Stimulated activated CD4-positive, alpha-beta T cell treated with anti-CD3 and anti-CD28 coated beads, TNF-alpha, amount 100 ng/mL, for 48 hours (primary cell): ENCODE measurements around the gene BCOR.

Experiments used
- DNase-seq, 3 donors: peaks; one replicate each; pipeline ENCODE4 v3.0.0-alpha.2; 2020; ENCODE audit warnings: low read depth in 3 of 3

The BCOR gene

GRCh38 chrX:40084471-40085101 is 13.2 kb downstream of the BCOR start:
- no peak for DNase-seq

- DNase-seq: no peak
Measured at GRCh38 chrX:40083979-40084359, 13.8 kb downstream of the BCOR start.

- DNase-seq: no peak
Measured at GRCh38 chrX:40083120-40083978, 14.4 kb downstream of the BCOR start.

- no peak for DNase-seq
Measured at GRCh38 chrX:40082447-40083119, 15.2 kb downstream of the BCOR start.

GRCh38 chrX:40081679-40082068 is 16.1 kb downstream of the BCOR start:
- DNase-seq: no peak

- no peak for DNase-seq
Measured at GRCh38 chrX:40080894-40081678, 16.7 kb downstream of the BCOR start.

- no peak for DNase-seq
Measured at GRCh38 chrX:40079572-40079971, 18.2 kb downstream of the BCOR start.

- DNase-seq: no peak
Measured at GRCh38 chrX:40078489-40079227, 19.1 kb downstream of the BCOR start.

GRCh38 chrX:40077906-40078305 is 19.9 kb downstream of the BCOR start:
- no peak for DNase-seq

- DNase-seq: no peak
Measured at GRCh38 chrX:40076750-40077575, 20.8 kb downstream of the BCOR start.

GRCh38 chrX:40074959-40075332 is 22.8 kb downstream of the BCOR start:
- DNase-seq: no peak

- no peak for DNase-seq
Measured at GRCh38 chrX:40074080-40074958, 23.4 kb downstream of the BCOR start.

- DNase-seq: no peak
Measured at GRCh38 chrX:40073439-40074054, 24.2 kb downstream of the BCOR start.

GRCh38 chrX:40072246-40072645 is 25.5 kb downstream of the BCOR start:
- no peak for DNase-seq

- no peak for DNase-seq
Measured at GRCh38 chrX:40068048-40068447, 29.7 kb downstream of the BCOR start.

GRCh38 chrX:40066700-40067099 is 31.1 kb downstream of the BCOR start:
- DNase-seq: no peak

- DNase-seq: no peak
Measured at GRCh38 chrX:40065296-40066046, 32.3 kb downstream of the BCOR start.

- DNase-seq: no peak
Measured at GRCh38 chrX:40064055-40064597, 33.6 kb downstream of the BCOR start.
